H1 (cell line): ENCODE data around the gene RARRES2. TPM values are rescaled to one million over a fixed set of nuclear protein-coding genes. Genes with fewer than 3 reads are reported as not detected.

Experiments
- JUND ChIP-seq: IDR thresholded peaks from 2 replicates; pipeline ENCODE4 v1.6.1; 2011; ENCODE audit warnings: mild to moderate bottlenecking, improper control_type of control experiment, low read length
- NANOG ChIP-seq: IDR thresholded peaks from 2 replicates; pipeline ENCODE4 v1.6.1; 2011; ENCODE audit warnings: low read length, low read depth, mild to moderate bottlenecking, inconsistent platforms; ENCODE audit not compliant: insufficient read depth, poor library complexity, severe bottlenecking
- SP4 ChIP-seq: IDR thresholded peaks from 2 replicates; pipeline ENCODE4 v1.6.1; 2012; ENCODE audit warnings: low read length, inconsistent platforms
- polyA plus RNA-seq, 7 experiments: library from polyadenylated mRNA; depleted of rRNA in 3 of 7; stranded (reverse) in 5 of 7; unstranded in 2 of 7; fragments of >200 nt in 5 of 7; fragments of 200-250 nt in 2 of 7; gene quantifications; 1 replicate in 5 of 7; 2 replicates in 1 of 7; 4 replicates in 1 of 7; pipeline versions ENCODE4 v1.2.1 to v1.2.3, GENCODE V29; 2011 to 2013; ENCODE audit warnings: missing spikeins in 2 of 7, mixed read lengths in 2 of 7
- total RNA-seq: library from RNA; stranded (reverse); fragmentation: NEBNext Ultra II Directional; extraction: Animal tissue kit (Norgen Biotek cat#: 25700); gene quantifications from 2 replicates; pipeline ENCODE4 v1.2.1, GENCODE V29; 2021
- TF ChIP-seq, protein P1 (sequence below): fragments of 300-600 bp; sonication (generic); IDR thresholded peaks from 2 replicates; pipeline ENCODE4 v1.7.1; 2012; ENCODE audit warnings: low read length, moderate library complexity, mild to moderate bottlenecking, inconsistent platforms; ENCODE audit not compliant: insufficient replicate concordance
- TF ChIP-seq, protein P2 (sequence below), 3 experiments: IDR thresholded peaks; 1 replicate in 2 of 3; 2 replicates in 1 of 3; pipeline versions ENCODE4 v1.5.1 to v1.6.1; 2011; ENCODE audit warnings: low read length in 3 of 3, mild to moderate bottlenecking in 3 of 3, inconsistent platforms in 2 of 3, low read depth in 1 of 3, moderate library complexity in 1 of 3; ENCODE audit not compliant: insufficient read depth in 1 of 3; ENCODE audit errors: control extremely low read depth in 1 of 3

Gene RARRES2
- total and polyA plus RNA-seq, 2 of the 8 experiments (the other 6 are each of a cell fraction or from before 2014, with no cell fraction given) = 254 to 441 TPM

DNA sequence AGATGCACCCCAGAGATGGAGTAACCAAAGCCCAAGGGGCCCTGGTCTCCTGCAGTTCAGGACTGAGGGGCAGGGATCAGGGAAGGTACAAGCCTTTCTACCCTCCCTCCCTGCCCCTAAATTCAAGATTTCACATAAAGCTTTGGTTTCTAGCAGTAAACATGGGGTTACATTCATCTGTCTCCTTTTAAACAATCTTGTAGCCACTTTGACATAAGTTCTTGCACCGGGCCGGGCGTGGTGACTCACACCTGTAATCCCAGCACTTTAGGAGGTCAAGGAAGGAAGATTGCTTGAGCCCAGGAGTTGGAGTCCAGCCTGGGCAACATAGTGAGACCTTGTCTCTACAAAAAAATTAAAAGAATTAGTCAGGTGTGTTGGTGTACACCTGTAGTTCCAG is 14.1 kb downstream of the RARRES2 start (continued):
- TF ChIP-seq, protein P1, sequence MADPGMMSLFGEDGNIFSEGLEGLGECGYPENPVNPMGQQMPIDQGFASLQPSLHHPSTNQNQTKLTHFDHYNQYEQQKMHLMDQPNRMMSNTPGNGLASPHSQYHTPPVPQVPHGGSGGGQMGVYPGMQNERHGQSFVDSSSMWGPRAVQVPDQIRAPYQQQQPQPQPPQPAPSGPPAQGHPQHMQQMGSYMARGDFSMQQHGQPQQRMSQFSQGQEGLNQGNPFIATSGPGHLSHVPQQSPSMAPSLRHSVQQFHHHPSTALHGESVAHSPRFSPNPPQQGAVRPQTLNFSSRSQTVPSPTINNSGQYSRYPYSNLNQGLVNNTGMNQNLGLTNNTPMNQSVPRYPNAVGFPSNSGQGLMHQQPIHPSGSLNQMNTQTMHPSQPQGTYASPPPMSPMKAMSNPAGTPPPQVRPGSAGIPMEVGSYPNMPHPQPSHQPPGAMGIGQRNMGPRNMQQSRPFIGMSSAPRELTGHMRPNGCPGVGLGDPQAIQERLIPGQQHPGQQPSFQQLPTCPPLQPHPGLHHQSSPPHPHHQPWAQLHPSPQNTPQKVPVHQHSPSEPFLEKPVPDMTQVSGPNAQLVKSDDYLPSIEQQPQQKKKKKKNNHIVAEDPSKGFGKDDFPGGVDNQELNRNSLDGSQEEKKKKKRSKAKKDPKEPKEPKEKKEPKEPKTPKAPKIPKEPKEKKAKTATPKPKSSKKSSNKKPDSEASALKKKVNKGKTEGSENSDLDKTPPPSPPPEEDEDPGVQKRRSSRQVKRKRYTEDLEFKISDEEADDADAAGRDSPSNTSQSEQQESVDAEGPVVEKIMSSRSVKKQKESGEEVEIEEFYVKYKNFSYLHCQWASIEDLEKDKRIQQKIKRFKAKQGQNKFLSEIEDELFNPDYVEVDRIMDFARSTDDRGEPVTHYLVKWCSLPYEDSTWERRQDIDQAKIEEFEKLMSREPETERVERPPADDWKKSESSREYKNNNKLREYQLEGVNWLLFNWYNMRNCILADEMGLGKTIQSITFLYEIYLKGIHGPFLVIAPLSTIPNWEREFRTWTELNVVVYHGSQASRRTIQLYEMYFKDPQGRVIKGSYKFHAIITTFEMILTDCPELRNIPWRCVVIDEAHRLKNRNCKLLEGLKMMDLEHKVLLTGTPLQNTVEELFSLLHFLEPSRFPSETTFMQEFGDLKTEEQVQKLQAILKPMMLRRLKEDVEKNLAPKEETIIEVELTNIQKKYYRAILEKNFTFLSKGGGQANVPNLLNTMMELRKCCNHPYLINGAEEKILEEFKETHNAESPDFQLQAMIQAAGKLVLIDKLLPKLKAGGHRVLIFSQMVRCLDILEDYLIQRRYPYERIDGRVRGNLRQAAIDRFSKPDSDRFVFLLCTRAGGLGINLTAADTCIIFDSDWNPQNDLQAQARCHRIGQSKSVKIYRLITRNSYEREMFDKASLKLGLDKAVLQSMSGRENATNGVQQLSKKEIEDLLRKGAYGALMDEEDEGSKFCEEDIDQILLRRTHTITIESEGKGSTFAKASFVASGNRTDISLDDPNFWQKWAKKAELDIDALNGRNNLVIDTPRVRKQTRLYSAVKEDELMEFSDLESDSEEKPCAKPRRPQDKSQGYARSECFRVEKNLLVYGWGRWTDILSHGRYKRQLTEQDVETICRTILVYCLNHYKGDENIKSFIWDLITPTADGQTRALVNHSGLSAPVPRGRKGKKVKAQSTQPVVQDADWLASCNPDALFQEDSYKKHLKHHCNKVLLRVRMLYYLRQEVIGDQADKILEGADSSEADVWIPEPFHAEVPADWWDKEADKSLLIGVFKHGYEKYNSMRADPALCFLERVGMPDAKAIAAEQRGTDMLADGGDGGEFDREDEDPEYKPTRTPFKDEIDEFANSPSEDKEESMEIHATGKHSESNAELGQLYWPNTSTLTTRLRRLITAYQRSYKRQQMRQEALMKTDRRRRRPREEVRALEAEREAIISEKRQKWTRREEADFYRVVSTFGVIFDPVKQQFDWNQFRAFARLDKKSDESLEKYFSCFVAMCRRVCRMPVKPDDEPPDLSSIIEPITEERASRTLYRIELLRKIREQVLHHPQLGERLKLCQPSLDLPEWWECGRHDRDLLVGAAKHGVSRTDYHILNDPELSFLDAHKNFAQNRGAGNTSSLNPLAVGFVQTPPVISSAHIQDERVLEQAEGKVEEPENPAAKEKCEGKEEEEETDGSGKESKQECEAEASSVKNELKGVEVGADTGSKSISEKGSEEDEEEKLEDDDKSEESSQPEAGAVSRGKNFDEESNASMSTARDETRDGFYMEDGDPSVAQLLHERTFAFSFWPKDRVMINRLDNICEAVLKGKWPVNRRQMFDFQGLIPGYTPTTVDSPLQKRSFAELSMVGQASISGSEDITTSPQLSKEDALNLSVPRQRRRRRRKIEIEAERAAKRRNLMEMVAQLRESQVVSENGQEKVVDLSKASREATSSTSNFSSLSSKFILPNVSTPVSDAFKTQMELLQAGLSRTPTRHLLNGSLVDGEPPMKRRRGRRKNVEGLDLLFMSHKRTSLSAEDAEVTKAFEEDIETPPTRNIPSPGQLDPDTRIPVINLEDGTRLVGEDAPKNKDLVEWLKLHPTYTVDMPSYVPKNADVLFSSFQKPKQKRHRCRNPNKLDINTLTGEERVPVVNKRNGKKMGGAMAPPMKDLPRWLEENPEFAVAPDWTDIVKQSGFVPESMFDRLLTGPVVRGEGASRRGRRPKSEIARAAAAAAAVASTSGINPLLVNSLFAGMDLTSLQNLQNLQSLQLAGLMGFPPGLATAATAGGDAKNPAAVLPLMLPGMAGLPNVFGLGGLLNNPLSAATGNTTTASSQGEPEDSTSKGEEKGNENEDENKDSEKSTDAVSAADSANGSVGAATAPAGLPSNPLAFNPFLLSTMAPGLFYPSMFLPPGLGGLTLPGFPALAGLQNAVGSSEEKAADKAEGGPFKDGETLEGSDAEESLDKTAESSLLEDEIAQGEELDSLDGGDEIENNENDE = no peak
- TF ChIP-seq JUND = no peak
- no peak for TF ChIP-seq SP4
- TF ChIP-seq, protein P2, sequence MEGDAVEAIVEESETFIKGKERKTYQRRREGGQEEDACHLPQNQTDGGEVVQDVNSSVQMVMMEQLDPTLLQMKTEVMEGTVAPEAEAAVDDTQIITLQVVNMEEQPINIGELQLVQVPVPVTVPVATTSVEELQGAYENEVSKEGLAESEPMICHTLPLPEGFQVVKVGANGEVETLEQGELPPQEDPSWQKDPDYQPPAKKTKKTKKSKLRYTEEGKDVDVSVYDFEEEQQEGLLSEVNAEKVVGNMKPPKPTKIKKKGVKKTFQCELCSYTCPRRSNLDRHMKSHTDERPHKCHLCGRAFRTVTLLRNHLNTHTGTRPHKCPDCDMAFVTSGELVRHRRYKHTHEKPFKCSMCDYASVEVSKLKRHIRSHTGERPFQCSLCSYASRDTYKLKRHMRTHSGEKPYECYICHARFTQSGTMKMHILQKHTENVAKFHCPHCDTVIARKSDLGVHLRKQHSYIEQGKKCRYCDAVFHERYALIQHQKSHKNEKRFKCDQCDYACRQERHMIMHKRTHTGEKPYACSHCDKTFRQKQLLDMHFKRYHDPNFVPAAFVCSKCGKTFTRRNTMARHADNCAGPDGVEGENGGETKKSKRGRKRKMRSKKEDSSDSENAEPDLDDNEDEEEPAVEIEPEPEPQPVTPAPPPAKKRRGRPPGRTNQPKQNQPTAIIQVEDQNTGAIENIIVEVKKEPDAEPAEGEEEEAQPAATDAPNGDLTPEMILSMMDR (IDR thresholded peaks at IDR 0.05; ENCODE audit: control extremely low read depth in 1 of 3, insufficient read depth in 1 of 3, low read depth in 1 of 3, low read length in 3 of 3) = no peak
- no peak for TF ChIP-seq NANOG
